Esophagus muscularis mucosa (tissue), 4 donors: ENCODE results near the gene PGF. TPM values are rescaled to one million over a fixed set of nuclear protein-coding genes. Genes with fewer than 3 reads are reported as not detected.

Source experiments
- DNase-seq: peaks from one replicate; pipeline ENCODE4 v3.0.0-alpha.2; 2017; ENCODE audit errors: extremely low spot score
- H3K27ac ChIP-seq, 4 donors: fragments of 200-600 bp; sonication (generic); replicated peaks in 1 of 4; 1 replicate in 3 of 4; 2 replicates in 1 of 4; pipeline ENCODE4 v1.5.1; 2016 to 2019; ENCODE audit warnings: mild to moderate bottlenecking in 1 of 4
- H3K27me3 ChIP-seq, 4 donors: fragments of 200-600 bp; sonication (generic); one replicate each; pipeline versions ENCODE4 v1.5.1 to v1.6.0; 2016 to 2019
- H3K36me3 ChIP-seq, 4 donors: fragments of 200-600 bp; sonication (generic); one replicate each; pipeline ENCODE4 v1.5.1; 2016 to 2019
- H3K4me1 ChIP-seq, 4 donors: fragments of 200-600 bp; sonication (generic); one replicate each; pipeline ENCODE4 v1.5.1; 2016 to 2019
- H3K4me3 ChIP-seq, 4 donors: fragments of 200-600 bp; sonication (generic); 1 replicate in 2 of 4; 2 replicates in 2 of 4; pipeline ENCODE4 v1.5.1; 2016 to 2019; ENCODE audit warnings: mild to moderate bottlenecking in 4 of 4, moderate library complexity in 1 of 4
- H3K9me3 ChIP-seq, 4 donors: fragments of 200-600 bp; sonication (generic); 1 replicate in 3 of 4; 2 replicates in 1 of 4; pipeline ENCODE4 v1.5.1; 2016 to 2019
- EP300 ChIP-seq: sonication (generic); formaldehyde crosslinking; IDR thresholded peaks from one replicate; pipeline ENCODE4 v1.6.1; 2017; ENCODE audit warnings: antibody characterized with exemption
- POLR2A ChIP-seq: fragments of 450-650 bp; IDR thresholded peaks from one replicate; pipeline ENCODE4 v1.6.1; 2017; ENCODE audit warnings: antibody characterized with exemption, moderate library complexity, mild to moderate bottlenecking, low read depth
- POLR2AphosphoS5 ChIP-seq, 2 donors: sonication (generic); formaldehyde crosslinking; IDR thresholded peaks; one replicate each; pipeline ENCODE4 v1.6.1; 2017; ENCODE audit warnings: antibody characterized with exemption in 2 of 2
- WGBS: methylation state at CpG from one replicate; pipeline ENCODE4 v1.1.5; 2018; 5-methylcytosine and 5-hydroxymethylcytosine counted together
- intact Hi-C: fragments of 100-400 bp; cut with DNase I; formaldehyde crosslinking; loops from one replicate; pipeline ENCODE4 v1.15.1; 2023
- total RNA-seq, 4 donors: library from RNA; depleted of rRNA; stranded (reverse); fragments of >200 nt; gene quantifications; one replicate each; pipeline versions ENCODE4 v1.1.0 to v1.2.1, GENCODE V29; 2016
- TF ChIP-seq, protein P1 (sequence below), 3 experiments: fragments of 200-600 bp in 2 of 3; fragments of 450-650 bp in 1 of 3; sonication (generic) in 2 of 3; IDR thresholded peaks; one replicate each; pipeline ENCODE4 v1.5.1; 2017 to 2019; ENCODE audit warnings: antibody characterized with exemption in 3 of 3, mild to moderate bottlenecking in 2 of 3, moderate library complexity in 1 of 3

The PGF gene
- total RNA-seq, 4 donors from 2014 or later, result 16.7 to 69.6 (median 18.4) TPM

- Histone ChIP-seq H3K4me3 (no peak overlapping the region), H3K36me3 (no peaks in the 10 kb centered on the region), H3K27me3 (no peaks in the 10 kb centered on the region), H3K27ac (peak overlapping the region in 1 of 4 donors; percentile 3), H3K4me1 (peaks cover 14 to 17% (median 15%) of the 10 kb centered on the region in 4 donors), H3K9me3 (no peaks in the 10 kb centered on the region)
- TF ChIP-seq POLR2AphosphoS5 (IDR thresholded peaks at IDR 0.05) (no peak), POLR2A (no peak), EP300 (no peak)
- TF ChIP-seq, protein P1, sequence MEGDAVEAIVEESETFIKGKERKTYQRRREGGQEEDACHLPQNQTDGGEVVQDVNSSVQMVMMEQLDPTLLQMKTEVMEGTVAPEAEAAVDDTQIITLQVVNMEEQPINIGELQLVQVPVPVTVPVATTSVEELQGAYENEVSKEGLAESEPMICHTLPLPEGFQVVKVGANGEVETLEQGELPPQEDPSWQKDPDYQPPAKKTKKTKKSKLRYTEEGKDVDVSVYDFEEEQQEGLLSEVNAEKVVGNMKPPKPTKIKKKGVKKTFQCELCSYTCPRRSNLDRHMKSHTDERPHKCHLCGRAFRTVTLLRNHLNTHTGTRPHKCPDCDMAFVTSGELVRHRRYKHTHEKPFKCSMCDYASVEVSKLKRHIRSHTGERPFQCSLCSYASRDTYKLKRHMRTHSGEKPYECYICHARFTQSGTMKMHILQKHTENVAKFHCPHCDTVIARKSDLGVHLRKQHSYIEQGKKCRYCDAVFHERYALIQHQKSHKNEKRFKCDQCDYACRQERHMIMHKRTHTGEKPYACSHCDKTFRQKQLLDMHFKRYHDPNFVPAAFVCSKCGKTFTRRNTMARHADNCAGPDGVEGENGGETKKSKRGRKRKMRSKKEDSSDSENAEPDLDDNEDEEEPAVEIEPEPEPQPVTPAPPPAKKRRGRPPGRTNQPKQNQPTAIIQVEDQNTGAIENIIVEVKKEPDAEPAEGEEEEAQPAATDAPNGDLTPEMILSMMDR (IDR thresholded peaks at IDR 0.05), result no peak
- intact Hi-C loops, result no loop called here
- 100% methylated on average over 2 of the region's 10 CpGs for WGBS
- no peak for DNase-seq
Measured at GRCh38 chr14:74985028-74985310, 29.6 kb upstream of the PGF start.

DNA sequence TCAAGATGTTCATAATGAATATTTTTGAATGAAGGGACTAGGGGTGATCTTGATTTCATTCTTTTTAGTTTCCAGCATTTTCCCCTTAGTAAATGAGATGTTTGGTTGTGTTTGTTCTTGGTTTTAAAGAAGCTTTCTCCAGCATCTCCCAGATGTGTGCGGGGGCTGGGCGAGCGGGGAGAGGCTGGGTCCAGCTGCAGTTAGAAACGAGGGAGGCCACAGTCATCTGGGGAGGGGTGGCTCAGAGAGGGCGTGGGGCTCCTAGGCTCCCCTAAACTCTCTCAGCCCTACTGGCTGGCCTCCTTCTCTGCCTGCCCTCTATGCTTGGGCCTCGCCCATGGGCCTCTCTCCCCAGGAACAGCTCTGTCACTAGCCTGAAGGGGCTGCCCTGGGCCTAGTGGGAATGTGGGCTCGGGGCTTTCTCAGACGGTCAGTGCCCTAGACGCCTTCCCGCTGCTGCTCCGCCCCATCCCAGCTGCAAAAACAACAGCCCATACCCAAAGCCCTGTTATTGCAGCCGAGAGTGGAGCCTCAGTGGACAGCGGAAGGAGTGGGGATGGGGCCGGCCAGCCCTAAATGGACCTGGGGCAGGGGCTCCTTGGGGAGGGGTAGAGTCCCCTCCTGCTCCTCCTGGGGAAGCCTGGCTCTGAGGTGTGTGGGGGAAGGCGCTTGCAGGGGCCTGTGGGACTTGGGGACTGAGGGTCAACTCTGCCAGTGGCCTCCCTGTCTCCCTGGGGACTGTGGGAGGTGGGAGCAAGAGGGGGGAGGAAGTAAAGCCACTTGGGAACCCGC is 29.0 kb upstream of the PGF start:
- Histone ChIP-seq H3K27ac (no peak overlapping the region), H3K27me3 (no peaks in the 10 kb centered on the region), H3K4me3 (no peak overlapping the region), H3K36me3 (no peaks in the 10 kb centered on the region), H3K4me1 (peaks cover 15 to 23% (median 17%) of the 10 kb centered on the region in 4 donors), H3K9me3 (no peaks in the 10 kb centered on the region)
- intact Hi-C loops, result no loop called here
- no peak for DNase-seq
- TF ChIP-seq EP300 (no peak), POLR2A (no peak), POLR2AphosphoS5 (IDR thresholded peaks at IDR 0.05) (no peak)
- TF ChIP-seq, protein P1 (IDR thresholded peaks at IDR 0.05), result no peak
- WGBS, result 71% methylated on average over 13 of the region's 16 CpGs

GRCh38 chr14:74983343-74983742 is 27.9 kb upstream of the PGF start:
- no peak overlapping the region for H3K4me3 ChIP-seq
- peaks cover 15 to 28% (median 21%) of the 10 kb centered on the region in 4 donors for H3K4me1 ChIP-seq
- intact Hi-C loops, result no loop called here
- no peaks in the 10 kb centered on the region for H3K27me3 ChIP-seq
- no peaks in the 10 kb centered on the region for H3K9me3 ChIP-seq
- no peaks in the 10 kb centered on the region for H3K36me3 ChIP-seq
- WGBS, result 91% methylated on average over 1 of the region's 1 CpG
- no peak for DNase-seq
- TF ChIP-seq POLR2AphosphoS5 (IDR thresholded peaks at IDR 0.05) (no peak), POLR2A (no peak), EP300 (no peak)
- TF ChIP-seq, protein P1 (IDR thresholded peaks at IDR 0.05), result no peak
- no peak overlapping the region for H3K27ac ChIP-seq

GRCh38 chr14:74982661-74983060 is 27.3 kb upstream of the PGF start:
- H3K27ac ChIP-seq, result no peak overlapping the region
- intact Hi-C loops, result no loop called here
- H3K27me3 ChIP-seq, result no peaks in the 10 kb centered on the region

More at GRCh38 chr14:74982661-74983060, 27.3 kb upstream of the PGF start:
- no peaks in the 10 kb centered on the region for H3K36me3 ChIP-seq
- peaks cover 14 to 34% (median 28%) of the 10 kb centered on the region in 4 donors for H3K4me1 ChIP-seq
- DNase-seq, result no peak
- no peaks in the 10 kb centered on the region for H3K9me3 ChIP-seq
- 97% methylated on average over 4 of the region's 4 CpGs for WGBS
- TF ChIP-seq POLR2AphosphoS5 (IDR thresholded peaks at IDR 0.05), result no peak
- no peak for TF ChIP-seq EP300
- TF ChIP-seq POLR2A, result no peak
- TF ChIP-seq, protein P1 (IDR thresholded peaks at IDR 0.05), result no peak
- H3K4me3 ChIP-seq, result no peak overlapping the region
